ENCODE data around the gene BCKDHB. TPM values are rescaled to one million over a fixed set of nuclear protein-coding genes. Genes with fewer than 3 reads are reported as not detected.

Gene BCKDHB
- polyA plus RNA-seq, 1 of the 3 experiments (the other 2 are of a cell fraction): 19.9 TPM

DNA sequence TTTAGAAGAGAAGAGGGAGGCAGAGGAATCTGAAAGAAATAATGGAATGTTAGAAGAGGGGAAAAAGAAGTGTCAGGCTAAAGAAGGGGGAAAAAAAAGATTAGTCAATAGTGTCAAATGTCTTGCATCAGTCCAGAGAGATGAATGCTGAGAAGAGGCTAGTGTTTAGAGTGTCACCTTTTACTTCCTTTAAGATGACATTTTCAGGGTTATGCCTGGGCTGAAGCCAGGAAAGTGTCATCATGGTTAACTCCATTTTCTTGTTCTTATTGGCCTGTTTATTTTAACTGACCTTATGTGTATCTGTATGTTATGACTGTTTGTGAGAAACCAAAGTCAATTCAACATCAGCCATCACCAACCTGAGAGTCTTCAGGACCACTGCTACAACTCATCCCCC lies 15.0 kb upstream of the BCKDHB start:
- Histone ChIP-seq H3K4me1 (ENCODE audit: control insufficient read depth in 1 of 2, insufficient read depth in 2 of 2, low read depth in 1 of 2, low read length in 1 of 2) (no peaks in the 10 kb centered on the region), H3K9me2 (no peaks in the 10 kb centered on the region), H3K9ac (no peak overlapping the region), H3K27ac (ENCODE audit: low read depth in 2 of 2, low read length in 1 of 2) (no peak overlapping the region), H3F3A (replicated peaks; ENCODE audit: insufficient read depth) (no peaks in the 10 kb centered on the region), H4K20me1 (ENCODE audit: insufficient read depth) (no peaks in the 10 kb centered on the region), H2AFZ (ENCODE audit: low read depth) (no peak overlapping the region), H3K9me3 (no peaks in the 10 kb centered on the region), H3K4me3 (ENCODE audit: low read depth in 2 of 2, low read length in 1 of 2) (no peak overlapping the region), H3K27me3 (ENCODE audit: insufficient read depth) (no peaks in the 10 kb centered on the region), H3K36me3 (replicated peaks in 1 of 2; ENCODE audit: control insufficient read depth in 1 of 2, insufficient read depth in 2 of 2, low read length in 1 of 2) (no peaks in the 10 kb centered on the region), H3K79me2 (ENCODE audit: insufficient read depth) (no peaks in the 10 kb centered on the region), H3K4me2 (no peak overlapping the region)
- ChIA-PET POLR2A (no interaction called here), CTCF (interaction anchor here (2.9 to 10.3 kb wide), 2 partner anchors 142 to 145 kb away, joined by 8 to 98 read pairs; no protein-coding TSS in a partner anchor)
- DNase-seq: no peak
- TF ChIP-seq, protein P1, sequence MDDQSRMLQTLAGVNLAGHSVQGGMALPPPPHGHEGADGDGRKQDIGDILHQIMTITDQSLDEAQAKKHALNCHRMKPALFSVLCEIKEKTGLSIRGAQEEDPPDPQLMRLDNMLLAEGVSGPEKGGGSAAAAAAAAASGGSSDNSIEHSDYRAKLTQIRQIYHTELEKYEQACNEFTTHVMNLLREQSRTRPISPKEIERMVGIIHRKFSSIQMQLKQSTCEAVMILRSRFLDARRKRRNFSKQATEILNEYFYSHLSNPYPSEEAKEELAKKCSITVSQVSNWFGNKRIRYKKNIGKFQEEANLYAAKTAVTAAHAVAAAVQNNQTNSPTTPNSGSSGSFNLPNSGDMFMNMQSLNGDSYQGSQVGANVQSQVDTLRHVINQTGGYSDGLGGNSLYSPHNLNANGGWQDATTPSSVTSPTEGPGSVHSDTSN (IDR thresholded peaks at IDR 0.05): no peak
- TF ChIP-seq POLR2AphosphoS5 (IDR thresholded peaks at IDR 0.05; ENCODE audit: low read depth, low read length): no peak
- TF ChIP-seq, protein P2, sequence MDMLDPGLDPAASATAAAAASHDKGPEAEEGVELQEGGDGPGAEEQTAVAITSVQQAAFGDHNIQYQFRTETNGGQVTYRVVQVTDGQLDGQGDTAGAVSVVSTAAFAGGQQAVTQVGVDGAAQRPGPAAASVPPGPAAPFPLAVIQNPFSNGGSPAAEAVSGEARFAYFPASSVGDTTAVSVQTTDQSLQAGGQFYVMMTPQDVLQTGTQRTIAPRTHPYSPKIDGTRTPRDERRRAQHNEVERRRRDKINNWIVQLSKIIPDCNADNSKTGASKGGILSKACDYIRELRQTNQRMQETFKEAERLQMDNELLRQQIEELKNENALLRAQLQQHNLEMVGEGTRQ (IDR thresholded peaks at IDR 0.05; ENCODE audit: borderline replicate concordance, low read depth, low read length): no peak
- no peak for TF ChIP-seq SIN3A (IDR thresholded peaks at IDR 0.05; ENCODE audit: borderline replicate concordance, low read depth, low read length)
- TF ChIP-seq EZH2phosphoT487 (IDR thresholded peaks at IDR 0.05; ENCODE audit: borderline replicate concordance, low read depth): no peak
- TF ChIP-seq CHD2 (IDR thresholded peaks at IDR 0.05; ENCODE audit: low read length, partially characterized antibody): no peak
- no peak for TF ChIP-seq RFX5 (IDR thresholded peaks at IDR 0.05; ENCODE audit: low read length)
- no peak for TF ChIP-seq GATA2 (CRISPR knock-in tag; IDR thresholded peaks at IDR 0.05)
- TF ChIP-seq TAF1 (IDR thresholded peaks at IDR 0.05; ENCODE audit: borderline replicate concordance, low read depth, low read length): no peak

DNA sequence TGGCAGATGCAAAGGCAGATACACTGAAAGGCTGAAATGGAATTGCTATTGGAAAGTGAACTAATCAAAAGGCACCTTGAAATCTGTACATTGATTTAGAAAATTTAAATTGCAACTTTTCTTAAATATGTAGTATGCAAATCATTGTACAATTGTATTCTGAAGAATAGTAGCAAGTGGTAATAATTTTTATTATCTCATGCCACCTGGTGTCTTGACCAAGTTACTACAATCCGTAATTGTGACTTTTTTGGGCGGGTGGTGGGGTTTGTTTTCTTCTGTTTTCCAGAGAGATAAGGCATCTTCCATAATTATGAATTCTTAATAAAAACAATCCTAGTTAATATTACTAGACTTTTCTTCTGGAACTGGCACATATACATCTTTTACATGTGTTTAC lies 12.5 kb upstream of the BCKDHB start:
- Histone ChIP-seq H3K27ac (ENCODE audit: low read depth in 2 of 2, low read length in 1 of 2) (no peak overlapping the region), H3F3A (replicated peaks; ENCODE audit: insufficient read depth) (no peaks in the 10 kb centered on the region), H3K4me3 (ENCODE audit: low read depth in 2 of 2, low read length in 1 of 2) (no peak overlapping the region), H4K20me1 (ENCODE audit: insufficient read depth) (no peaks in the 10 kb centered on the region), H2AFZ (ENCODE audit: low read depth) (no peak overlapping the region), H3K9me2 (no peaks in the 10 kb centered on the region), H3K79me2 (ENCODE audit: insufficient read depth) (no peaks in the 10 kb centered on the region), H3K4me2 (no peak overlapping the region), H3K9me3 (no peaks in the 10 kb centered on the region), H3K27me3 (ENCODE audit: insufficient read depth) (no peaks in the 10 kb centered on the region), H3K36me3 (replicated peaks in 1 of 2; ENCODE audit: control insufficient read depth in 1 of 2, insufficient read depth in 2 of 2, low read length in 1 of 2) (no peaks in the 10 kb centered on the region), H3K4me1 (ENCODE audit: control insufficient read depth in 1 of 2, insufficient read depth in 2 of 2, low read depth in 1 of 2, low read length in 1 of 2) (no peaks in the 10 kb centered on the region), H3K9ac (no peak overlapping the region)
- CTCF ChIA-PET: interaction anchor here (0.9 to 10.3 kb wide), 8 partner anchors 9 to 195 kb away, joined by 3 to 98 read pairs (median 6); no protein-coding TSS in a partner anchor
- DNase-seq: peak; percentile 52
- 3% methylated on average over 2 of the region's 2 CpGs for WGBS (ENCODE audit: low lambda C conversion rate)
- POLR2A ChIA-PET: no interaction called here
- no peak for TF ChIP-seq TEAD4 (IDR thresholded peaks at IDR 0.05; ENCODE audit: borderline replicate concordance, insufficient read depth)
- no peak for TF ChIP-seq RCOR1 (IDR thresholded peaks at IDR 0.05; ENCODE audit: low read length)
- no peak for TF ChIP-seq NFIC (IDR thresholded peaks at IDR 0.05; ENCODE audit: borderline replicate concordance)
- TF ChIP-seq MEF2A (IDR thresholded peaks at IDR 0.05; ENCODE audit: borderline replicate concordance, low read depth): no peak
- TF ChIP-seq, protein P3, sequence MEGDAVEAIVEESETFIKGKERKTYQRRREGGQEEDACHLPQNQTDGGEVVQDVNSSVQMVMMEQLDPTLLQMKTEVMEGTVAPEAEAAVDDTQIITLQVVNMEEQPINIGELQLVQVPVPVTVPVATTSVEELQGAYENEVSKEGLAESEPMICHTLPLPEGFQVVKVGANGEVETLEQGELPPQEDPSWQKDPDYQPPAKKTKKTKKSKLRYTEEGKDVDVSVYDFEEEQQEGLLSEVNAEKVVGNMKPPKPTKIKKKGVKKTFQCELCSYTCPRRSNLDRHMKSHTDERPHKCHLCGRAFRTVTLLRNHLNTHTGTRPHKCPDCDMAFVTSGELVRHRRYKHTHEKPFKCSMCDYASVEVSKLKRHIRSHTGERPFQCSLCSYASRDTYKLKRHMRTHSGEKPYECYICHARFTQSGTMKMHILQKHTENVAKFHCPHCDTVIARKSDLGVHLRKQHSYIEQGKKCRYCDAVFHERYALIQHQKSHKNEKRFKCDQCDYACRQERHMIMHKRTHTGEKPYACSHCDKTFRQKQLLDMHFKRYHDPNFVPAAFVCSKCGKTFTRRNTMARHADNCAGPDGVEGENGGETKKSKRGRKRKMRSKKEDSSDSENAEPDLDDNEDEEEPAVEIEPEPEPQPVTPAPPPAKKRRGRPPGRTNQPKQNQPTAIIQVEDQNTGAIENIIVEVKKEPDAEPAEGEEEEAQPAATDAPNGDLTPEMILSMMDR (IDR thresholded peaks at IDR 0.05): peak; percentile 74
- no peak for TF ChIP-seq RXRA (IDR thresholded peaks at IDR 0.05; ENCODE audit: borderline replicate concordance, low read depth)
- TF ChIP-seq FOSL2 (IDR thresholded peaks at IDR 0.05; ENCODE audit: borderline replicate concordance, low read depth): no peak
- TF ChIP-seq RAD21 (IDR thresholded peaks at IDR 0.05; ENCODE audit: low read length): peak; percentile 75
- TF ChIP-seq SMC3 (IDR thresholded peaks at IDR 0.05; ENCODE audit: low read depth, low read length): peak; percentile 66
- no peak for TF ChIP-seq MXI1 (IDR thresholded peaks at IDR 0.05; ENCODE audit: low read depth, low read length)
- TF ChIP-seq YY1 (IDR thresholded peaks at IDR 0.05; ENCODE audit: low read depth): no peak
- TF ChIP-seq, protein P4, sequence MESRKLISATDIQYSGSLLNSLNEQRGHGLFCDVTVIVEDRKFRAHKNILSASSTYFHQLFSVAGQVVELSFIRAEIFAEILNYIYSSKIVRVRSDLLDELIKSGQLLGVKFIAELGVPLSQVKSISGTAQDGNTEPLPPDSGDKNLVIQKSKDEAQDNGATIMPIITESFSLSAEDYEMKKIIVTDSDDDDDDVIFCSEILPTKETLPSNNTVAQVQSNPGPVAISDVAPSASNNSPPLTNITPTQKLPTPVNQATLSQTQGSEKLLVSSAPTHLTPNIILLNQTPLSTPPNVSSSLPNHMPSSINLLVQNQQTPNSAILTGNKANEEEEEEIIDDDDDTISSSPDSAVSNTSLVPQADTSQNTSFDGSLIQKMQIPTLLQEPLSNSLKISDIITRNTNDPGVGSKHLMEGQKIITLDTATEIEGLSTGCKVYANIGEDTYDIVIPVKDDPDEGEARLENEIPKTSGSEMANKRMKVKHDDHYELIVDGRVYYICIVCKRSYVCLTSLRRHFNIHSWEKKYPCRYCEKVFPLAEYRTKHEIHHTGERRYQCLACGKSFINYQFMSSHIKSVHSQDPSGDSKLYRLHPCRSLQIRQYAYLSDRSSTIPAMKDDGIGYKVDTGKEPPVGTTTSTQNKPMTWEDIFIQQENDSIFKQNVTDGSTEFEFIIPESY (IDR thresholded peaks at IDR 0.05; ENCODE audit: borderline replicate concordance, low read depth): no peak

All from SK-N-SH (cell line).